Activated CD4-positive, alpha-beta memory T cell treated with anti-CD3 and anti-CD28 coated beads for 36 hours (primary cell): ENCODE results near the gene KEL. TPM values are rescaled to one million over a fixed set of nuclear protein-coding genes. Genes with fewer than 3 reads are reported as not detected.
A peak's percentile ranks its signal among the peaks of the same experiment; 100 is the strongest.
"Not testable (repeated sequence)": the region's sequence is repeated elsewhere in the genome, so short reads cannot be mapped to it uniquely, and the experiment has no call there.

ENCODE experiments used
- CTCF ChIA-PET: fragments of 350-600 bp; sonication (Branson Sonifier 250); formaldehyde crosslinking; loops from one replicate; lab custom pipeline; 2021; ENCODE audit warnings: antibody characterized with exemption, inconsistent platforms; lab: Charles Lee
- POLR2A ChIA-PET: fragments of 350-600 bp; sonication (Branson Sonifier 250); formaldehyde crosslinking; loops from one replicate; lab custom pipeline; 2021; ENCODE audit warnings: antibody characterized with exemption; lab: Charles Lee
- DNase-seq: peaks from one replicate; pipeline ENCODE4 v3.0.0-alpha.2; 2020
- H3K27ac Mint-ChIP-seq: one replicate; pipeline ENCODE4 v1.8.0; 2021; ENCODE audit warnings: mixed read lengths
- H3K27me3 Mint-ChIP-seq: one replicate; pipeline ENCODE4 v1.8.0; 2021; ENCODE audit warnings: mixed read lengths
- H3K36me3 Mint-ChIP-seq: one replicate; pipeline ENCODE4 v1.8.0; 2021; ENCODE audit warnings: mixed read lengths
- H3K4me1 Mint-ChIP-seq: one replicate; pipeline ENCODE4 v1.8.0; 2021; ENCODE audit warnings: low read depth, mixed read lengths
- H3K4me3 Mint-ChIP-seq: one replicate; pipeline ENCODE4 v1.8.0; 2021; ENCODE audit warnings: mild to moderate bottlenecking, mixed read lengths
- H3K9me3 Mint-ChIP-seq: one replicate; pipeline ENCODE4 v1.8.0; 2021; ENCODE audit warnings: mixed read lengths
- intact Hi-C: fragments of 100-400 bp; cut with micrococcal nuclease; formaldehyde crosslinking; loops from one replicate; pipeline ENCODE4 v1.15.1; 2023
- total RNA-seq, 2 experiments: library from RNA; stranded (reverse); gene quantifications; one replicate each; pipeline ENCODE4 v1.2.3, GENCODE V29; 2021

The KEL gene
- total RNA-seq, 2 experiments from 2014 or later: 0.34 to 0.55 TPM

DNA sequence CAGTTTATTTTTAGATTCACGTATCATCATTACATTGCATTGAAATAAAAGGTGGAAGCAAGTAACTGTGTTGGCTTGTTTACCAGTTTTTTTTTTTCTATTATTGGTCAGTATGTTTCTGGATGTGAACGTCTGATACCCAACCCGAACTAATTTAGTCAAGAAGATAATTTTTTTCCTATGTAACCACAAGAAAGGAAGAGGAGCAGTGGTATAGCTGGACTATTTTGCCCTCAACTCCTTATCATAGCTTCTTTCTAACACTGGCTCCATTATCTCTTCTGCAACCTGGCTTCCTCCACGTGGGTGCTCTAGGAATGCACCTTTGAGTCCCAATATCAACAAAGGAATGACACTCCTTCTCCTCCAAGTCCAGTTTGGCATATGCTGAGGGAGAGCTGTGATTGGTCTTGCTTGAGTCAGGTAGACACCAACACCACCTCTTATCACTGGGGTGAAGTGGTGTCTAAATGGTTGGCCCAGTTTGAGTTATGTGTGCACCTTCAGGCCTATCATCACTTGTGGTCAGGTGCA is 35.4 kb upstream of the KEL start:
- Mint-ChIP-seq H3K9me3 (no peaks in the 10 kb centered on the region), H3K27me3 (no peaks in the 10 kb centered on the region), H3K4me1 (no peaks in the 10 kb centered on the region), H3K4me3 (no peak overlapping the region), H3K36me3 (no peaks in the 10 kb centered on the region), H3K27ac (no peak overlapping the region)
- CTCF ChIA-PET: no interaction called here
- POLR2A ChIA-PET: no interaction called here
- DNase-seq: no peak
- intact Hi-C loops: no loop called here

GRCh38 chr7:142992427-142992826 is 30.3 kb upstream of the KEL start:
- no peaks in the 10 kb centered on the region for H3K36me3 Mint-ChIP-seq
- no peaks in the 10 kb centered on the region for H3K9me3 Mint-ChIP-seq
- no peaks in the 10 kb centered on the region for H3K4me1 Mint-ChIP-seq
- intact Hi-C loops: no loop called here
- H3K4me3 Mint-ChIP-seq: no peak overlapping the region
- POLR2A ChIA-PET: interaction anchor here (0.6 kb wide), 1 partner anchor 29 kb away, joined by 3 read pairs; no protein-coding TSS in a partner anchor
- no peak overlapping the region for H3K27ac Mint-ChIP-seq
- CTCF ChIA-PET: interaction anchor here (1.0 to 2.3 kb wide), 3 partner anchors 9 to 223 kb away, joined by 3 to 14 read pairs (median 7); no protein-coding TSS in a partner anchor
- DNase-seq: no peak
- H3K27me3 Mint-ChIP-seq: peaks cover 6% of the 10 kb centered on the region

DNA sequence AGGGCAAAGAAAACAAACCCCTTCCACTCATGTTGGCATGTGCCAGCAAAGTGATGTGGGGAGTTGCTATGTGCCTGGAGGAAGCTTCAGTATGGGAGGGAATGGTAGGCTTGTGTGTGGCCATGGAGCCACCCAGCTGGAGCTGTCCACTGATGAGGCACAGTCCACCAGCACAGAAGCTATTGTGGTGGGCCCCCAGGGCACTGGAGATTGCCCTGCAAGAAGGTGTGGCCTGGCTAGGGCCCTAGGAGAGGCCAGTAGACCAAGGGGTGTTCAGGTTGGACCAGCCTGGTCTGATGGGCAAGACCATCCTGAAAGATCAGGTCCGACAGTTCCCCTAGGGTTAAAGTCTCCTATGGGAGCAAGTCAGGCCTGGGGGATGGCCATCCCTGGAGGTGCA is 22.1 kb upstream of the KEL start:
- Mint-ChIP-seq H3K4me3 (no peak overlapping the region), H3K27me3 (peaks cover 8% of the 10 kb centered on the region), H3K27ac (no peak overlapping the region), H3K4me1 (no peaks in the 10 kb centered on the region), H3K36me3 (no peaks in the 10 kb centered on the region), H3K9me3 (peaks cover 2% of the 10 kb centered on the region)
- ChIA-PET POLR2A (no interaction called here), CTCF (interaction anchor here (1.5 kb wide), 1 partner anchor 9 kb away, joined by 3 read pairs; no protein-coding TSS in a partner anchor)
- intact Hi-C loops: no loop called here
- DNase-seq: no peak

DNA sequence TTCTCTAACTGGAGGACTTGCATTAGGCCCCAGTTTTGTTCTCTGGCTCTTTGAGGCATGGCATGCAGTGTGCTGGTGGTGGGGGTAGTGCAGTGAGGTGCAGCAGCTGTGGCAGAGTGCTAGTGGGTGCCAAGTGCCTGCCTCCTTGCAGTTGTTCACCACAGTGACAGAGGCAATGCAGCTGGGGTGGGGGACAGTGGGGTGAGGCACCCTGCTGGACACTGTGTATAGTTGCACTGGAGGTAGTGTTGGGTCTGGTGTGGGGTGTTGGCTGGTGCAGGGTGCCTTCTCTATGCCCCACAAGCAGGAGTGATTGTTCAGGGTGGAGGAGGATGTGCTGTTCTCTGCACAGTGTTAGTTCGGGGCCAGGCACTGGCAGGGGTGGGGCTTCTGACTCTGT is 21.7 kb upstream of the KEL start:
- H3K9me3 Mint-ChIP-seq: peaks cover 2% of the 10 kb centered on the region
- CTCF ChIA-PET: interaction anchor here (1.5 kb wide), 1 partner anchor 9 kb away, joined by 3 read pairs; no protein-coding TSS in a partner anchor
- H3K4me3 Mint-ChIP-seq: no peak overlapping the region
- DNase-seq: no peak
- H3K36me3 Mint-ChIP-seq: no peaks in the 10 kb centered on the region
- H3K27ac Mint-ChIP-seq: no peak overlapping the region
- POLR2A ChIA-PET: no interaction called here
- peaks cover 8% of the 10 kb centered on the region for H3K27me3 Mint-ChIP-seq
- no peaks in the 10 kb centered on the region for H3K4me1 Mint-ChIP-seq
- intact Hi-C loops: no loop called here

- H3K9me3 Mint-ChIP-seq, POLR2A ChIA-PET, H3K4me3 Mint-ChIP-seq, DNase-seq, intact Hi-C loops, H3K27ac Mint-ChIP-seq, H3K4me1 Mint-ChIP-seq, H3K27me3 Mint-ChIP-seq, H3K36me3 Mint-ChIP-seq: not testable (repeated sequence)
- CTCF ChIA-PET: interaction anchor here (0.6 kb wide), 1 partner anchor 97 kb away, joined by 3 read pairs; no protein-coding TSS in a partner anchor
These were observed 16.2 kb upstream of the KEL start for GRCh38 chr7:142978402-142978801.

GRCh38 chr7:142974626-142975025 is 12.5 kb upstream of the KEL start:
- Mint-ChIP-seq H3K9me3 (peaks cover 8% of the 10 kb centered on the region), H3K36me3 (no peaks in the 10 kb centered on the region), H3K4me3 (no peak overlapping the region), H3K27me3 (peaks cover 10% of the 10 kb centered on the region), H3K4me1 (no peaks in the 10 kb centered on the region), H3K27ac (no peak overlapping the region)
- CTCF ChIA-PET: no interaction called here
- intact Hi-C loops: no loop called here
- DNase-seq: peak; percentile 14
- POLR2A ChIA-PET: no interaction called here

DNA sequence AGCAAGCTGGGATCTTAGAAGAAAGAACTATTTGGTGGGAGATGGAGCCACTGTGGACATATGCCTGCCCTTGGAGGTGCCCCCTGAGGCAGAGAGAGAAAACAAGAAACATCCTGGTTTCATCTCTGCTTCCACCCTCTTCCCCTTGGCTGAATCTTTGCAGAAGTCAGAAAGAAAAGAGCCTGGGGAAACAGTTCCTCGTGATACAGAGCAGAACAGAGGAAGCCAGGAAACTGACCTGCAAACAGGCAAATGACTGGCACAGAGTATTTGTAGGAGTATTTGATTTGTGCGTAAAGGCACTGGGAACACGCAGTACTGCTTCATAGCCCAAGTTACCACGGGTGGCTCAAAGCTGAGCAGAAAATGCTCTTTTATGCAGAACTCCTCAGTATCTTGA is 7.0 kb upstream of the KEL start:
- intact Hi-C loops: no loop called here
- Mint-ChIP-seq H3K36me3 (no peaks in the 10 kb centered on the region), H3K4me3 (no peak overlapping the region), H3K27me3 (peaks cover 29% of the 10 kb centered on the region), H3K27ac (no peak overlapping the region), H3K4me1 (no peaks in the 10 kb centered on the region), H3K9me3 (no peaks in the 10 kb centered on the region)
- ChIA-PET POLR2A (no interaction called here), CTCF (interaction anchor here (1.0 kb wide), 1 partner anchor 246 kb away, joined by 3 read pairs; no protein-coding TSS in a partner anchor)
- no peak for DNase-seq

GRCh38 chr7:142968229-142968628 is 6.1 kb upstream of the KEL start:
- ChIA-PET POLR2A (no interaction called here), CTCF (interaction anchor here (1.0 kb wide), 1 partner anchor 247 kb away, joined by 3 read pairs; no protein-coding TSS in a partner anchor)
- H3K36me3 Mint-ChIP-seq: no peaks in the 10 kb centered on the region
- peaks cover 29% of the 10 kb centered on the region for H3K27me3 Mint-ChIP-seq
- intact Hi-C loops: no loop called here
- no peak overlapping the region for H3K27ac Mint-ChIP-seq
- H3K9me3 Mint-ChIP-seq: no peaks in the 10 kb centered on the region
- DNase-seq: no peak
- no peak overlapping the region for H3K4me3 Mint-ChIP-seq
- no peaks in the 10 kb centered on the region for H3K4me1 Mint-ChIP-seq

- intact Hi-C loops: no loop called here
- Mint-ChIP-seq H3K4me1 (no peaks in the 10 kb centered on the region), H3K9me3 (no peaks in the 10 kb centered on the region), H3K27ac (no peak overlapping the region), H3K27me3 (peaks cover 24% of the 10 kb centered on the region), H3K4me3 (no peak overlapping the region), H3K36me3 (no peaks in the 10 kb centered on the region)
- ChIA-PET POLR2A (no interaction called here), CTCF (interaction anchor here (1.4 kb wide), 1 partner anchor 14 kb away, joined by 3 read pairs; no protein-coding TSS in a partner anchor)
- no peak for DNase-seq
These were observed 2.5 kb upstream of the KEL start for GRCh38 chr7:142964502-142965246.

DNA sequence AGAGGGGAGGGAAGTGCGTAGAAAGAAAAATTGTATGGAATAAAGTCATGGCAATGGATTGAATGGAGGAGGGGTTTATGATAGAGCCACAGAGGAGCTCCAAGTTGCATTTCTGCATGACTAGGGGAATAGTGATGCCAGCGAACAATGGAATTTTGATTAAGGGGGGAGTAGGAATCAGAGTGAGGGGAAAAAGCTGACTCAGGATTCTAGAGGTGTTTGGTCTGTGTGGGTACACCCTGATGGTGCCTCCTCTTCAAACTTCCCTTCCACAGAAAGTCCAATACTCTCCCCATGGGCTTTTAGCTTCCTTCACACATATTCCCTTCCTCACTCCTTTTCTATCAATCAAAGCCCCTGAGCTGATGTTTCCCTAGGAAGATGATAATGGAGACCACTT is 1.8 kb upstream of the KEL start:
- DNase-seq: no peak
- intact Hi-C loops: no loop called here
- no peaks in the 10 kb centered on the region for H3K36me3 Mint-ChIP-seq
- no peaks in the 10 kb centered on the region for H3K9me3 Mint-ChIP-seq
- peaks cover 19% of the 10 kb centered on the region for H3K27me3 Mint-ChIP-seq
- no peaks in the 10 kb centered on the region for H3K4me1 Mint-ChIP-seq
- CTCF ChIA-PET: interaction anchor here (1.3 to 1.4 kb wide), 2 partner anchors 13 to 91 kb away, joined by 3 read pairs; no protein-coding TSS in a partner anchor
- H3K27ac Mint-ChIP-seq: no peak overlapping the region
- H3K4me3 Mint-ChIP-seq: no peak overlapping the region
- POLR2A ChIA-PET: interaction anchor here (0.6 kb wide), 1 partner anchor 28 kb away, joined by 3 read pairs; no protein-coding TSS in a partner anchor

GRCh38 chr7:142962991-142963390 is 828 bp upstream of the KEL start:
- Mint-ChIP-seq H3K36me3 (no peaks in the 10 kb centered on the region), H3K27me3 (peaks cover 14% of the 10 kb centered on the region), H3K9me3 (no peaks in the 10 kb centered on the region), H3K27ac (no peak overlapping the region), H3K4me3 (no peak overlapping the region), H3K4me1 (no peaks in the 10 kb centered on the region)
- DNase-seq: no peak
- CTCF ChIA-PET: interaction anchor here (1.3 to 1.4 kb wide), 2 partner anchors 12 to 90 kb away, joined by 3 read pairs; no protein-coding TSS in a partner anchor
- POLR2A ChIA-PET: no interaction called here
- intact Hi-C loops: no loop called here

DNA sequence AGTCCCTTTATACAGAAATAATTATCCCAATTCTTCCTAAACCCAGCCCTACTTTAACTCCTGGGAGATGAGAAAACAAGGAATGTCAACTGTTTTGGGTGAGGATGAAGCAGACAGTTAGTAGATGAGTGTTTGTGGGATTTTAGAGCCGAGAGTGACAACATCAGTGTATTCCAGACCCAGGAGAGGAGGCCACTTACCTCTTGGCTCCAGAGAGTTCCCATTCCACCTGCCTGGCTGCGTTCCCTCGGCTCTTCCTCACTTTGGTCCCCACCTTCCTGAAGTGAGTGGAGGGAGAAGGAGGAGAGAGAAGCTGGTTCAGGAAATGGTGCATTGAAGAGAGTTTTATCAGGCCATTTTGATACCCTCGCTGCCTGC is 579 bp downstream of the KEL start:
- Mint-ChIP-seq H3K27ac (no peak overlapping the region), H3K36me3 (no peaks in the 10 kb centered on the region), H3K4me3 (no peak overlapping the region), H3K9me3 (peaks cover under 1% of the 10 kb centered on the region), H3K4me1 (no peaks in the 10 kb centered on the region), H3K27me3 (peaks cover 12% of the 10 kb centered on the region)
- CTCF ChIA-PET: interaction anchor here (0.8 to 2.2 kb wide), 4 partner anchors 43 to 374 kb away, joined by 3 to 7 read pairs (median 3); no protein-coding TSS in a partner anchor
- intact Hi-C loops: no loop called here
- POLR2A ChIA-PET: no interaction called here
- DNase-seq: no peak
